Hematopoietic multipotent progenitor cell (in vitro differentiated cells): ENCODE measurements around the gene P2RY14. TPM values are rescaled to one million over a fixed set of nuclear protein-coding genes. Genes with fewer than 3 reads are reported as not detected.

Source experiments
- DNase-seq, 3 donors: peaks; one replicate each; pipeline ENCODE4 v3.0.0-alpha.2; 2011 to 2015; ENCODE audit warnings: low read depth in 2 of 3, low spot score in 2 of 3
- total RNA-seq: library from RNA; depleted of rRNA; stranded (reverse); fragments of >200 nt; gene quantifications from one replicate; pipeline ENCODE4 v1.2.3, GENCODE V29; 2012

P2RY14 gene
- total RNA-seq, 1 donor = 1.1 TPM

DNA sequence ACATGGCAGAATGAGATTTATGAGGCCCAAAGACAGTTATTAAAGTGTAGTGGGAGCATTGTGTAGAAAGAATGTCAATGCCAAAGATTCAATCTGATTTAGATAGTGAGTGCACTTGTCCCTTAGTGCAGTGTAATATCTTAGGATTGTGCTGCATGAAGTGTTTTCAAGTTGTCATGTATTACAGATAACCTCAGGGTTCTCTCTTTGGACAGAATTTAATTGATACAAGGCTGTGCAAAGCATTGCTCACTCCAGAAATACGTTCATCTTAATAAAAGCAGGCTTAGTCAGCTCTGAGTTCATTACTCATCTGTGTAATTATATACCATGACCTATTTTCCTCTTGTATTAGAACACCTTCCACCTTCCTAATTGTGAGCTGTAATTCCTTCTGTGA, 59.3 kb downstream of the P2RY14 start:
- DNase-seq = no peak

- DNase-seq = no peak
Observed at GRCh38 chr3:151218136-151218535, 60.2 kb downstream of the P2RY14 start.

GRCh38 chr3:151216641-151217607, 61.4 kb downstream of the P2RY14 start:
- no peak for DNase-seq

DNA sequence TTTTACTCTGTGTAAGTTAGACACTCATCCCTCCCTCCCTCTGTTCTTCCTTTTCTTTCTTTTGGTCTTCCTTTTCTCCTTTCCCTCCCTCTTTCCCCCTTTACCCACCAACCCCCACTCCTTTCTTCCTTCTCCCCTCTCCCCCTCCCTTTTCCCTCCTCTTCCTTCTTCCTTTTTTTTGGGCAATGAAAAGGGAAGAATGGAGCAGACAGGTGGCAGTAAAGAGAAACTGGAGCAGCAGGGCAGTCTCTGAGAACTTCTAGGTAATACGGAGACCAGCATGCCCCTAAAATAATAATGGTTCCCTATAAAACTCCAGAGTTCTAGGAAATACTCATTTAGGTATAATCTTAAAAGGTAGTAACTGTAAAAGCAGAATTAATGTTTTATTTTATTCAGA, 63.9 kb downstream of the P2RY14 start:
- no peak for DNase-seq

- DNase-seq = no peak
Observed at GRCh38 chr3:151213881-151214280, 64.5 kb downstream of the P2RY14 start.

DNA sequence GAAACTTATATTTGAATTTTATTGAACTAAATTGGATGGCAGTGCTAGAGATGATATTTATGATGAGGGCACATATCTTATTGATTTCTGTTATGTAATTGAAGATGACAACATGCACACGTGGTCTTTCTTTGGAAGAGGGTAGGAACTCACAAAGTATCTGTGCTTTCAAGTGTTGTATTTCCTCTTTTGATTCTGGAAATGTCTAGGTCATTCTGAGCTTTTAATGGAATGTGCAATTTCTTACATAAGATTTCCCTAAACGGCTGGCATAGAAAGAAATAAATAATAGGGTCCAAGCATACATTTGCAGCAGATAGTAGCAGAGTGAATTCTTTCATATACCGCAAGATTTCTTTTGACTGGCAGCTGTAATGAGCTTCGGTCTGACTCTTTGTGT, 65.2 kb downstream of the P2RY14 start:
- no peak for DNase-seq

GRCh38 chr3:151210676-151211381, 67.5 kb downstream of the P2RY14 start:
- DNase-seq = peak in 2 of 3 donors; percentile 42 to 74

DNA sequence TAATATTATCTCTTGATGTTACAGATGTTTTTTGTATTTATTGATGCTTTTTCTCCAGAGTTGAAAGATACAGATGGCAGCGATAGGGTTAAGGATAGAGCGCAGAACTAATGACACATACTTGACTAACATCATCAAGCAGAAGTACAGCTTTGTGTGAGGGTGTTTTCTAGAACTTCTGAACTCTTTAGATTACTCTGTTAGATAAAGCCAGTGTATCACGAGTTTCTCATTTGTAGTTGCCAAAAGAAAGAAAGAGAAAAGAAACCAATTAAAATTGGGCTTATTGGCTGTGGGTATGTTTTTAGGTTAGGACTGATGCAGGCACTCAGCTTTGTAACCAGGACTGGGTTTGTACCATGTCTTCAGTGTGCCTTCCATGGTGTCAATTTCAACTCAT, 68.7 kb downstream of the P2RY14 start:
- DNase-seq = no peak

DNA sequence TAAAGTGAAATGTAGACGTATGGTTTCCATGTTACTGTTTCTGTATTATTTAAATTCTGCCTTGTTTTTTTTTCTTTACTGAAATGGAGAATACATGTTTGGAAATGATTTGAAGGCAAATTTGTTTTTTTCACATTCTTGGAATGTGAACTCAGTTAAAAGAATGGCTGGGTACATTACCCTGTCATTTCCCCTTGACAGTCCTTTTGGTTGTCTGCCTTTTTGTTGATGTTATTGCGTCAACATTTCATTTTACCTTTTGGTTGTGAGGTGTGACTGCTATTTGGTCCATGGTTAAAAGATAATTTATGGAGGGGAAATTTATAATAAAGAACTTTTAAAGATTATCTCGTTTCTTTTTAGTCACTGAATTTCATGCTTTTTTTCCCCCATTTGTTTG, 72.1 kb downstream of the P2RY14 start:
- DNase-seq = no peak

DNA sequence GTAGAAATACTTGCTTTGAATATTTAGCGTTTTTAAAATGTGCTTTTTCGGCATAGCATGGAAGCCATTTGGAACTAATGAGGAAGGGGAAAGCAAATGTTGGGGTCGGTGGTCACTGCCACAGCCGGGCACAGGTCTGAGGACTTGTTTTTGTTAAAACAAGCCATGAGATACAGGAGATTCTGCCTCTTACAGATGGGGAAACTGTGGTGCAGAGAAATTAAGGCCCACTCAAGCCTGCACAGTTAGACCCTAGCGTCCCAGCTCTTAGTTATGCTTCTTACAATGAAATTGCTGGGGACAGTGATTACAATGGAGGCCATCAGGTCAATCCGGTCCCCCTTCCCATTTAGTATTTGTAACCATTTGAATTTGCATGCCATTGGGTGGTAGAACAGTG, 72.9 kb downstream of the P2RY14 start:
- DNase-seq = no peak

- DNase-seq = no peak
Observed at GRCh38 chr3:151204530-151205402, 73.6 kb downstream of the P2RY14 start.

DNA sequence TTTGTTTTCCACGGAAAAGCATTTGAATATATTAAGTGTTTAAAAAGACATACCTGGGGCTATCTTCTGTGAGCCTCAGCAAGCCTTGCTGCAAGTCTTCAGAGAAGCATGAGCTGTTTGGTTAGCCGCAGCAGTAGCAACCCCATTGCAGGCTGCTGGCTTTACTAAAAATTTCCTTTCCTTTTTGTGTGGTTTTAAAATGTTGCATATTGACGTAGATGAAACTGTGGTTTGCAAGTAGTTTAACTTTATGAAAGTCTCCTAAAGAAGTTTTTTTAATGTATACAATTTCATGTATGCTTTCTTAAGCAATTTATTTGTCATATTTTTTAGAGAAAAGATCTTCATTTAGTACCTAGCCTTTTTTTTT, 75.3 kb downstream of the P2RY14 start, which contains the start of gene GPR171:
GPR171 (minus strand) TSS at position 166 of the 370 bp plus-strand sequence. CDS start 3,830 bp downstream, outside the sequence.
- DNase-seq = peak in 2 of 3 donors; percentile 20 to 39

- no peak for DNase-seq
Observed at GRCh38 chr3:151201051-151201730, 77.2 kb downstream of the P2RY14 start.

DNA sequence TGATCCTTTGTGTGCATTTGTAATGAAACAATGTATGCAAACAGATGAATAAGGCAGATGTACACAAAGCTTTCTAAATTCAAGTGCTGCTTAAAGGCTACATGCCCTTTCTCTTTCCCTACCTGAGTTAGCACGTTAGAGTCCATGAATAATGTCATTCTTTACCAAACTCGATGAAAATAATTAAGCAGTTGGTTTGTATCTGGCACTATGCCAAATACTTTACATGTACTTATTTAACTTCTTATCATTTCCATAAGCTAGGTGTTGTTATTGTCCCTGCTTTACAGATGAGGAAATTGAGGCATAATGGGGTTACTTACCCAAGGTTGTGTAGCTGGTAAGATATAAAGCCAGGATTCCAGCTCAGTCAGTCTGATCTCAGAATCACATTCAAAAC, 77.8 kb downstream of the P2RY14 start:
- no peak for DNase-seq

DNA sequence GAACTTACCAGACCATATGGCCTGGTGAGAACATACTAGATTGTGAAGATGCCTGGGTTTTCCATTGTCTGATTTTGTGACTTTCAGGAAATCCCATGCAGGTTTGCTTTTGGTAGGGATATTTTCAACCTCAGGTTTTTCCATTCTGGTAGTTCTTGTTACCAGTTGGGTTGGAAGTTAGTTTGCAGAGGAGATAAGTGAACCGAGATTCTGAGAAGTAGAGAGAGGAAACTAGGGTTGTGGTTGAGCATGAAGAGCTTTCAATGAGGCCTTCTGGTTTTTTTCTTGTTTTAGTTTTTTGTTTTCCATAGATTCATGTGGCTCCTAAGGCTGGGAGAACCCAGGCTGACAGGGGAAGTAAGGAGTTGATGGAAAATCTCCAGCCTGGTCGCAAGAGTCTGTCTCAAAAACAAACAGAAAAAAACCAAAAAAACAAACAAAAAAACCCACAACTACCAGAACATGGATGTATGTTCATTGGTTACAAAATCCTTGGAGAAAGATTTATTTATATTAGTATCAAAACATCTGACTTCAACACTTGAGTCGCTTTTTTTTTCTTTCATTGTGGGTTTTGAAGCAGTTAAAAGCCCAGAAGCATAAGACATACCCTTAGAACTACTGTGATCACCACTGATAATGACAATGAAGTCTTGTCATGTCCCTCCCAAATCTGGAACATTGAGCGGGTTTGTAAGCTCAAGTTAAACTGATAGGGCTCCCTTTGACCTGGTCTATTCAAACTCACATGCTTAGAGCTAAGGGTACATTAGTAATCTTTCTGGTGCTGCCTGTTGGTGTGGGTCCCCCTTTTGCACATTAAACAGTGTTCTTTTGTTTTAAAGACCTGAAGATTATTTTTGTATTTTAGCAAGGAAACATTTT, 78.5 kb downstream of the P2RY14 start:
- no peak for DNase-seq

DNA sequence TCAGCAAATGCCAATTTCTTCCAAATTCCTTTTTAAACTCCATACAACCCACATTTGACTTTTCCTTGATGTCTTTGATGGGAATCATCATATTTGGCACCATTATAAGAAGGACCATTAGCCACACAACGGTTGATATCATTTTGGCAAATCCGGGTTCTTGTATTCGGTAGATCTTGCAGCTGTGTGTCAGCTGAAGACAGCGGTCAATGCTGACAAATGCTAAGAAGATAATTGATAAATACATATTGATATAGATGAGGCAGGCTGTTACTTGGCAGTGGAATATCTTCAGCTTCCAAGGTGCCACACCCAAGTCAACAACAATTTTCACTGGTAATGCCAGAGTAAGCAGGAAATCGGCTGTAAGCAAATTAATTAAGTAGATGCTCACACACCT, 79.5 kb downstream of the P2RY14 start:
- DNase-seq = no peak

- no peak for DNase-seq
Observed at GRCh38 chr3:151197981-151198767, 80.2 kb downstream of the P2RY14 start.

- DNase-seq = no peak
Observed at GRCh38 chr3:151197228-151197627, 81.1 kb downstream of the P2RY14 start.
